Measurements from ENCODE around the gene LNX1.

The LNX1 gene

DNA sequence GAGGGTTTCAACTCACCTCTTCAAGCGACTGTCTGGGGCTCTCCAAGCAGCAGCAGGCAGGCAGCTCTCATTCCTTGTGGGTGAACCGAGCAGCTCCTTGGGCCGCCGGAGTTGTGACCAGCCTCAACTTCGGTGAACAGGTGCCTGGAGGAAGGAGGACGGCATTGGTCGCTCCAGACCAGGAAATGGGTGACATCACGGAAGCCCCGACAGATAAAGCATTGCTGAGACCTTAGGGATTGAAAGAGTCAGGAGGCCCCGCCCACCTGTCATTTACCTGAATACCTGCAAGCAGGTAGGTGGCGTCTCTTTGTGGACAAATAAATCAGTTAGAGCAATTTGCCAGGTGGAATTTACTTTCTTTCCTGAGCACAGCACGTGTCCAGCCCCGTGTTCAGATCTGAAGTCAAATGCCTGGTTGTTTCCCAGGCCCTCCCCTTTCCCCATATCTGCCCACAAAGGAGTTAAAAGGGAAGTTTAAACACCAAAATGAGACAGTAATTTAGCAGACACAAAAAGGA, at the start of gene LNX1:
LNX1 (minus strand) TSS at position 115 of the 521 bp plus-strand sequence. CDS start 17,484 bp downstream, outside the sequence.
- peak; percentile 60 for DNase-seq

- DNase-seq: no peak
These were observed 49.5 kb upstream of the LNX1 start for GRCh38 chr4:53640576-53641453.

DNA sequence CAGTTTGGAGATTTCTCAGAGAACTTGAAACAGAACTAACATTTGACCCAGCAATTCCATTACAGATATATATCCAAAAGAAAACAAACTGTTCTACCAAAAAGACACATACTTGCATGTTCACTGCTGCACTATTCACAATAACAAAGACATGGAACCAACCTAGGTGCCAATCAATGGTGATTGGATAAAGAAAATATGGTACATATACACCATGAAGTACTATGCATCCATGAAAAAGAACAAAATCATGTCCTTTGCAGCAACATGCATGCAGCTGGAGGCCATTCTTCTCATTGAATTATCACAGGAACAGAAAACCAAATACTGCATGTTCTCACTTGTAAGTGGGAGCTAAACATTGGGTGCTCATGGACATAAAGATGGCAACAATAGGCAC, 47.6 kb upstream of the LNX1 start:
- no peak for DNase-seq

DNA sequence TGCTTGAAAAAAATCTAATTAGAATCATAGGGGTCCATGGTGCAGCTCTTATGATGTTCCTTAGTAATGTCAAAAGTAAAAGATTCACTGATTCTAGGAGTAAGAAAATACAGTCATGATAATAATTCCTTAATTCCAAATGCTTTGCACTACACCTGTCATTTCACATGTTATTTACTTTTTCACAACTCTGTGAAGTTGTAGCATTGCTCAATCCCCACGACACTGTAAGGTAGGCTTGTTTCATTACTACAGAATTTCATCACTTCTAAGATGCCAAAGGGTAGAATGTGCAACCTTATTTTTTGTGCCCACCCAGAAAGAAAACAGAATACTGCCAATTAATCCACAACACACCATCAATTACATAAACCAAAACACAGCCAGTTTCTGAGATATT, 46.1 kb upstream of the LNX1 start:
- DNase-seq: no peak

- no peak for DNase-seq
These were observed 44.6 kb upstream of the LNX1 start for GRCh38 chr4:53635697-53636483.

GRCh38 chr4:53633608-53634007, 42.3 kb upstream of the LNX1 start:
- peak; percentile 75 for DNase-seq

GRCh38 chr4:53629296-53629695, 38.0 kb upstream of the LNX1 start:
- no peak for DNase-seq

- DNase-seq: no peak
These were observed 35.2 kb upstream of the LNX1 start for GRCh38 chr4:53626491-53626890.

GRCh38 chr4:53625888-53626287, 34.6 kb upstream of the LNX1 start:
- no peak for DNase-seq

GRCh38 chr4:53622739-53623151, 31.5 kb upstream of the LNX1 start:
- DNase-seq: no peak

DNA sequence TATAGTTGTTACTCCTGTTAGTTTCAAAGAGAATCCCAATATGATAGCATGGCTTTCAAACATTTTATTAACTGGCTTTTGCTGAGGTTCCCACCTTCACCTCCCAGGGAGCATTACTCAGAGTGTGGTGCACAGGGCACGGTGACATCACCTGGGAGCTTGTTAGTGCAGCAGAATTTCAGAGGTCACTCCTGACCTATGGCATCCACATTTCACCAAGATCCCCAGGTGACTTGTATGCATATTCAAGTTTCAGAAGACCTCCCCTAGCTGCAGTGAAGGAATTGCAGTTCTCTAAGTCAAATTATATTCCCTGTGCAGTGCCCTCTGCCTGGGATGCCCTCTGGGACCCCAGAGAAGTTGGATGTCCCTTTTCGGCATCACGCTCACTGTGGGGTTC, 29.7 kb upstream of the LNX1 start:
- no peak for DNase-seq

- DNase-seq: no peak
These were observed 28.1 kb upstream of the LNX1 start for GRCh38 chr4:53619431-53619830.

GRCh38 chr4:53618321-53618720, 27.0 kb upstream of the LNX1 start:
- no peak for DNase-seq

GRCh38 chr4:53617101-53617680, 25.9 kb upstream of the LNX1 start:
- DNase-seq: no peak

DNA sequence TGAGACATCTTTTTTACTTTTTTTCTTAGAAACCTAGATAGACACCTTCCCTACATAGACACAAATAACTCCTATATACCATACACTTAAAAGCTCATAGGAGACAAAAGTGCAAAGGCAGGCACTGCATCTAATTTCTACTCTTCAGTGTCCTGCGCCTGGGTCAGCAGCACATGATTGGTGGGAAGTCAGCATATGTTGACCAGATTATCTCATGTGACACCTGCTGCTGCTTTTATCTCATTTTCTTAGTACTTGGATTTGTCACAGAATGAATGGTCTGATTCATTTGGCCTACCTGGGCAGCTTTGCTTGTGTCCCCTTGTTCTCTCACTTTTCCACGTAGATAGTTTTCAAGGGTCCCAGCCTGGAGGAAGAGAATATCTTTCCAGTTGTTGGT, 24.9 kb upstream of the LNX1 start:
- DNase-seq: no peak

GRCh38 chr4:53614591-53614990, 23.3 kb upstream of the LNX1 start:
- DNase-seq: no peak

- no peak for DNase-seq
These were observed 22.1 kb upstream of the LNX1 start for GRCh38 chr4:53613428-53613827.

DNA sequence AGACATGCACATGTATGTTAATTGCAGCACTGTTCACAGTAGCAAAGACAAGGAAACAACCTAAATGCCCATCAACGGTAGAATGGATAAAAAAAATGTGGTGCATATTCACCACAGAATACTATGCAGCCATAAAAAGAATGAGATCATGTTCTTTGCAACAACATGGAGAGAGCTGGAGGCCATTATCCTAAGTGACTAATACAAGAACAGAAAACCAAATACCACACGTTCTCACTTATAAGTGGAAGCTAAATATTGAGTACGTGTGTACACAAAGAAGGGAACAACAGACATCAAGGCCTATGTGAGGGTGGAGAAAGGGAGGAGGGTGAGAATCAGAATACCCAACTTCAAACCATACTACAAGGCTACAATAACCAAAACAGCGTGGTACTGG, 17.4 kb upstream of the LNX1 start:
- no peak for DNase-seq

DNA sequence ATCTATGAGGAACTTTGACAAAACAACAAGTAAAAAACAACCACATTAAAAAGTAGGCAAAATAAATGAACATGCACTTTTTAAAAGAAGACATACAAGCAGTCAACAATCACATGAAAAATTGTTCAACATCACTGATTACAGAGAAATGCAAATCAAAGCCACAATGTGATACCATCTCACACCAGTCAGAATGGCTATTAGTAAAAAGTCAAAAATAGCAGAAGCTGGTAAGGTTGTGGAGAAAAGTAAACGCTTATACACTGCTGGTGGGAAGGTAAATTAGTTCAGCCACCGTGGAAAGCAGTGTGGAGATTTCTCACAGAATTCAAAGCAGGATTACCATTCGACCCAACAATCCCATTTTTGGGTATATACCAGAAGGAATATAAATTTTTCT, 17.0 kb upstream of the LNX1 start:
- DNase-seq: no peak

GRCh38 chr4:53605783-53606182, 14.5 kb upstream of the LNX1 start:
- no peak for DNase-seq

DNA sequence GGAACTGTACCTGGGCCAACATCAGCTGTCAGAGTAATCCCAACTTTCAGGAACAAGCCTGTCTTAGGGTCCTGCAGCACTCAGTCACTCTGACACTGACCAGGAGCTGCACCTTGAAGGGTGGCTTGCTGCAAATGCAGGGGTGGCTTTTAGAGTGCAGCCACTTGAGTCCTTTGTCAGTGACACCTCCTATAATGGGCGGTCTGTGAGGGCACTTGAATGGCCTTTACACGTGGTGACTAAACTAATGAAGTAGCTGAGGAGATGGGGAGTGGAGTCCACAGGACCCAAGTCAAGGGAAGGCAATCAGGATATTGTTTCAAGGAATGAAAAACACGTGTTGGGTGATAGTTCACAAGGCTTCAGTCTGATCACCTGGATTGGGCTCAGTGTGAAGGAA, 11.1 kb upstream of the LNX1 start:
- DNase-seq: no peak

DNA sequence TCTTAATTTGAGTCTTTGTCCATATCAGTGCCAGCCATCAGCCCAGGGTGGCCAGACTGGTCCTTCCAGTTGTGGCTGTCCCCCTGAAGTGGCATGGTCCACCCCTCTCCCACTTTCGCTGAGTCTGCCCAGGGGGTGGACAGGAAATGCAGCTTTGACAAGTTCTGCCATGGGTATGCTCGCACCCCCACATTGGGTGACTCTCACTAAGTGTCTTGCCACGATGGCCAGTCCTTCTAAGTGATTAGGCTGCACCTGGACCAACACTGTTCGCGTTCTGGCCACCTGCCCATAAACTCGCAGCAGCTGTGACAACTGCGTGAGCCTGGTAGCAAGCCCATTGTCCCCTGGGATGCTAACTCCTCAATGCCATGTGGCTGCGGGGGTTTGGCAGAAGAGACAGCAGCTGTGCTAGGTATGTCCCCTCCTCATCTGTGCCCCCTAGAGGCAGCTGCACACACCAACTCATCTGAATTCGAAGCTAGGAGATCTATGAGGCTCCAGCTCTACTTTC, 10.0 kb upstream of the LNX1 start:
- DNase-seq: peak; percentile 45

GRCh38 chr4:53599632-53600031, 8.3 kb upstream of the LNX1 start:
- DNase-seq: no peak
